HG02623 (cell line): Measurements from ENCODE around the gene ACSL5.
"Not testable (repeated sequence)": the region's sequence is repeated elsewhere in the genome, so short reads cannot be mapped to it uniquely, and the experiment has no call there.

Source experiments
- ATAC-seq: cut with Tn5 transposase; IDR thresholded peaks from one replicate; pipeline ENCODE4 v1.9.1; 2021; ENCODE audit warnings: moderate library complexity; ENCODE audit not compliant: unreplicated experiment

The ACSL5 gene

GRCh38 chr10:112374724-112375541 is 1.0 kb downstream of the ACSL5 start:
- ATAC-seq, result peak; percentile 38

GRCh38 chr10:112375721-112376395 is 1.9 kb downstream of the ACSL5 start:
- peak; percentile 86 for ATAC-seq

GRCh38 chr10:112376396-112376790 is 2.5 kb downstream of the ACSL5 start:
- ATAC-seq, result peak; percentile 21

- not testable (repeated sequence) for ATAC-seq
These were observed 3.2 kb downstream of the ACSL5 start for GRCh38 chr10:112377116-112377515.

- ATAC-seq, result no peak
These were observed 5.8 kb downstream of the ACSL5 start for GRCh38 chr10:112379635-112380296.

- no peak for ATAC-seq
These were observed 8.8 kb downstream of the ACSL5 start for GRCh38 chr10:112382515-112383235.

- ATAC-seq, result no peak
These were observed 9.4 kb downstream of the ACSL5 start for GRCh38 chr10:112383325-112383724.

GRCh38 chr10:112384141-112384540 is 10.2 kb downstream of the ACSL5 start:
- ATAC-seq, result no peak

GRCh38 chr10:112385201-112385600 is 11.3 kb downstream of the ACSL5 start:
- no peak for ATAC-seq

GRCh38 chr10:112388056-112388455 is 14.1 kb downstream of the ACSL5 start:
- not testable (repeated sequence) for ATAC-seq

- no peak for ATAC-seq
These were observed 14.6 kb downstream of the ACSL5 start for GRCh38 chr10:112388548-112388947.

- peak; percentile 72 for ATAC-seq
These were observed 15.4 kb downstream of the ACSL5 start for GRCh38 chr10:112389271-112389822.

- ATAC-seq, result no peak
These were observed 16.3 kb downstream of the ACSL5 start for GRCh38 chr10:112390125-112390703.

- ATAC-seq, result no peak
These were observed 19.4 kb downstream of the ACSL5 start for GRCh38 chr10:112393341-112393740.

- ATAC-seq, result no peak
These were observed 19.9 kb downstream of the ACSL5 start for GRCh38 chr10:112393827-112394226.

- ATAC-seq, result no peak
These were observed 20.6 kb downstream of the ACSL5 start for GRCh38 chr10:112394475-112394875.

GRCh38 chr10:112395809-112396530 is 22.1 kb downstream of the ACSL5 start:
- no peak for ATAC-seq

GRCh38 chr10:112397592-112397991 is 23.7 kb downstream of the ACSL5 start:
- ATAC-seq, result no peak

- ATAC-seq, result no peak
These were observed 29.0 kb downstream of the ACSL5 start for GRCh38 chr10:112402917-112403316.

- no peak for ATAC-seq
These were observed 30.7 kb downstream of the ACSL5 start for GRCh38 chr10:112404617-112405016.
